Germinal center (tissue), 1 donor: ENCODE measurements around the gene PCDHGB4.
A peak's percentile ranks its signal among the peaks of the same experiment; 100 is the strongest.
"Not testable (repeated sequence)": the region's sequence is repeated elsewhere in the genome, so short reads cannot be mapped to it uniquely, and the experiment has no call there.

ENCODE experiments used
- DNase-seq: peaks from one replicate; pipeline ENCODE4 v3.0.0; 2012; ENCODE audit warnings: mixed read lengths, low spot score

Gene PCDHGB4

GRCh38 chr5:141430332-141431113 is 43.0 kb downstream of the PCDHGB4 start, which contains the start of gene PCDHGA12:
TSS of gene PCDHGA12 (plus strand) at chr5:141430507. CDS start at chr5:141430760, 253 bp downstream.
- DNase-seq, result peak; percentile 87

- peak; percentile 67 for DNase-seq
Observed at GRCh38 chr5:141431286-141431685, 43.8 kb downstream of the PCDHGB4 start.

- DNase-seq, result not testable (repeated sequence)
Observed at GRCh38 chr5:141432308-141432707, 44.8 kb downstream of the PCDHGB4 start.

GRCh38 chr5:141432726-141433125 is 45.2 kb downstream of the PCDHGB4 start:
- not testable (repeated sequence) for DNase-seq

GRCh38 chr5:141434006-141434405 is 46.5 kb downstream of the PCDHGB4 start:
- DNase-seq, result no peak

GRCh38 chr5:141437221-141437620 is 49.7 kb downstream of the PCDHGB4 start:
- DNase-seq, result no peak

GRCh38 chr5:141439411-141440141 is 52.1 kb downstream of the PCDHGB4 start:
- DNase-seq, result no peak
